NCI-H2107 (cell line): ENCODE data around the gene AJAP1.

ENCODE experiments used
- DNase-seq: peaks from one replicate; lab custom pipeline; 2025; lab: John Stamatoyannopoulos, UW

Gene AJAP1

DNA sequence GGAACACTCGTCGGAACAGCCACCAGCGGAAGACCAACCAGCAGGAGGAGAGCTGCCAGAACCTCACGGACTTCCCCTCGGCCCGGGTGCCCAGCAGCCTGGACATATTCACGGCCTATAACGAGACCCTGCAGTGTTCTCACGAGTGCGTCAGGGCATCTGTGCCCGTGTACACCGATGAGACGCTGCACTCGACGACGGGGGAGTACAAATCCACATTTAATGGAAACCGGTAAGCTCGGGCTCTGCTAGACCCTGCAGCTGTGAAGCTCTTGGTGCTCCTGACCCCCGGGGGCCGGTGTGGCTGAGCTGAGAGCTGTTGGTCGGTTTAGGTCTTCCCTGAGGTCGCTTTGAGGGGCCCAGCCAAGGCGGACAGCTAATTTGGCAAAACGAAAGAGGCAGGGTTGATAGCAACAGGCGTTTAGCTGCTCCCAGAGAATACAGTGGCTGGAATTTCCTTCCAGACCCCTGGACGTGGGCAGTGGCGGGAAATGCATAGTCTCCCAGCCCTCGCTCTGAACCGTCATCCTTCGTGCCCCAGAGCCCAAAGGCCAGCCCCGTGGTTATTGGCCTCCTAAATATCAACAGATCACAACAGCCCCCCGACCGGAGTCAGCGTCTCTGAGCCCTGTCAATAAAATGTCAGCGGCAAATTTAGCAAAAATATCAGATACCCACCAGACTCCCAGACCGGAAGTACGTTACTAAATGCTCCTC, 118.0 kb downstream of the AJAP1 start:
- no peak for DNase-seq

DNA sequence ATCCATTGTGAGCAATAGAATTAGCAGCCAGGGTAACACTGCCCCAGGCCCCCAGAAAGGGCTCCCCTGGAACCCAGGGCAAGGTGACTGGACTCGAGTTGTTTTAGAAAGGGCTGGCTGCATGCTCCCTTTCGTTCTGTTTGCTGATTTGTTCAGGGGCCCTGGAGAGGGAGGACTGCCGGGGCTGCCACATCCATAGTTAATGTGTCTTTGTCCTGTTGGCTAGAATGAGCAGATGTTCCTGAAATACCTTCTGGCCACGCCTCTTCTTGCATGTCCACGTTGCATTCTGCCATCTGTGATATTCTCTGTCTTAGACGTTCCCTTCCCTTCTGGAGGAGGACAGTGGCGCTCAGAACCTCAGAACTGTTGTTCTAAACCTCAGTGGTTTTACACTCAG, 118.8 kb downstream of the AJAP1 start:
- DNase-seq, result no peak

DNA sequence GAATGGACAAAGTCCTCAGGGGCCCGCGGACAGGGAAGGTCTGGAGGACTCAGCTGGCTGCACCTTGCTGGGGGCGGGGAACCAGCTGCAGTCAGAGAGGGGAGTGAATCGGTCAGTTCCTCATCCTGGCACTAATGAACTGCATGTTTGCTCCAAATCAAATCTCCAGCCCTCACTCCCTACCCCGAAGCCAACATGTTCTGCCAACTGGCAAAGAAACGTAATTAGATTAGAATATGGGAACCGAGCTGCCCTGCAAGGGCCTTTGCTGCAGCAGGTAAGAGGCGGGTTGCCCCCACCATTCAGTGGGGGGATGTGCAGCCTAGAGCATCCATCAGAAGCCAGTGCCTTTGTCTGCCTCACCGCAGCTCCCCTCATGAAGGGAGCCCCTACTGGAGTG, 121.1 kb downstream of the AJAP1 start:
- no peak for DNase-seq

DNA sequence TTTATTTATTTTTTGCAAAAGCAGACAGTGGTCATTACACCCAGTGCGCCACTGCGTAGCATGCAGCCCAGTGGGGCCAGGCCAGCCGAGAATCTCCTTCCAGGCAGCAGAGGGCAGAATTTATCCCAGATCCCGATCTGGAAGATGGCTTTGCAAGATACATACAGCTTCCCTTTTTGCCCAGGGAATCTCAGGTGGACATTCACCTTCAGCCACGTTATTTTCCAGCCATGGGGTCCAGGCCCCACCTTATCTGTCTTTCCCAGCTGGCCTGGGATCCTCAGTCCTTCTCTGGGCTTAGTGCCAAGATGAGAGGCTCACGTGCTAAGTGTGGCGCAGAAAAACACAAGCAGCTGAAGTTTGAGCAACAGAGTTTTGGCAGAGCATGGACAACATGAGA, 123.6 kb downstream of the AJAP1 start:
- no peak for DNase-seq

DNA sequence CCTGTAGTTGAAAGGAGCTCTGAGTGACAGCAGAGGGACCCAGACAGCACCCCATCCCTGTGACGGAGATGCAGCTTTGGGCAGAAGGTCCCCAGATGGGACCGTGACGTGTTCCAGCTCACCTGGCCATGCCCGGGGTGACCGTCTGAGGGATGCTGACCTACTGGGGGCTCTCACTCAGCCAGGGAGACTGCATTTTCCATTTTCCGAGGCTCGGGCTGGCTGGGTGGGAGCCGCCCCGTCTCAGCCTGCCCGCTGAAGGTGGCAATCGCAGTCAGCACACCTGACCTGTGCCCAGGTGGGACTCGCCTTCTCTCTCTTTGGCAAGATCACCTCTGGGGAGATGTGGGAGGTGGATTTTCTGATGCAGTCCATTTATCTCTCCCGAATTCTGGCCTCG, 127.2 kb downstream of the AJAP1 start:
- DNase-seq, result no peak

DNA sequence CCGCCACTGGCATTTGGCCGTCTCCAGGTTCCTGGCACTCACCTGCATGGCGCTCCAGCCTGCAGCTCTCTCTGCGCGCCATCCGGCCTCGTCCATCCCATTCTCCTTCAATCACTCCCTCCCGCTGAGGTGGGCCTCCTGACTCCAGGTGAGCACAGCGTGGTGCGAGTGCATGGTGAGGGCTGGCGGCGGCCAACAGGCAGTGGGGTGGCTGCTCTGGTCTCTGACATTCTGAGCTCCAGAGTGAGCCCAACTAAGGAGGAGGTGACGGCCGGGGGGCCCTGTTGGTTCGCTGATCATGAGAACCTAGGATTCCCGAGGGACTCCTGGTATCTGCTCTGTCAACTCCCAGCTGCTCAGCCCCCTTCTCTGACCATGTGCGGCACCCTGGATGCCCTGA, 130.4 kb downstream of the AJAP1 start:
- no peak for DNase-seq

DNA sequence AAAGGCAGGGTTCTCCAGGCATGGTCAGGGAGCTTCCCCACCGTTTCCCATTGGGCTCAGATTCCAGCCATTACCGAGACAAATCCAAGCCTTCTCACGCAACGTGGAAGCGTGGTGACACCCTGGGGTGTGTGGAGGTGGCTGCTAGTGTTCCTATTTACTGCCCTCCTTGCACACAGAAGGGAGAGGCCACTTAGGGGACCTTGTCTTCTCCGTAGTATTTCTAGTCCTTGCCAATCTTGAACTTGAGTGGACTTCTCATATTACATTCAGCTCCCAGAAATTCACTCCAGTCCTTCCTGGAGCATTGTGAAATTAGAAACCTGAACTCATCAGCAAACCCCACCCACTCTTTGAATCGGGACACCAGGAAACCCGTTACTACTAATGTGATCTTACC, 131.6 kb downstream of the AJAP1 start:
- DNase-seq, result no peak

DNA sequence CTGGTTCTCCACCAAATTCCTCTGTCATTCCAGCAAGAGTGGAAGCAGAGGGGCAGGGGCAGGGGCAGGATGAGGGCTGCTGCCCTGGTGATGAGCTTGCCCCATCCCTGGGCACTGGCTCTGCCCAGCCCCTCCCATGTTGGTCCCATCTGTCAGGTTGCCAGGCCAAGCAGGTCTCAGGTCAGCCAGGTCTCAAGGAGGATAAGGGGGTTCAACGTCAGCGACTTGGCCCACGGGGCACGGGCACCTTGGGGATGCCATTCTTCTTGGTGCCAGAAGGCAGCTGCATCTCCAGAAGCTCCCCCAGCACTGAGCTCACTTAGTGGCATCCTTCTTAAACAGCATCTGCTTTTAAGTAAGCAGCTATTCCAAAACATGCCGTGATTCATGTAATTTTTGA, 133.1 kb downstream of the AJAP1 start:
- no peak for DNase-seq

DNA sequence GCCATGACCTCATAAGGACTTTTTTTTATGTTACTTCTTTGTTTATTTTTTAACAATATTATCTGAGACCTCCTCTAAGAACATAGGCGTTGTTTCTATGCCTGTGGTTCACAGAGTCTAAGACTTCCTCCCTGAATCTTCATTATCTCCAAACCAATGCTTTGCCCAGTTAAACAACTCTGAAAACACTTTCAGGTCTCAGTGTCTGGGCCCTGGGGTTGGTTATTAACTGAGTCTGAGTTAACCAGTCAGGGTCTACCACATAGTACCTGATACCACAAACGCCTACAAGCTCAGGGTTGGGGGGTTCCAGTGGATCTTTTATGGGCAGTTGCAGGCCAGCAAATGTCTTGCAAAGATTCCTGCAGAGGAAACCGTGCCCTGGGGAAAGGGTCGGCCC, 138.2 kb downstream of the AJAP1 start:
- no peak for DNase-seq

DNA sequence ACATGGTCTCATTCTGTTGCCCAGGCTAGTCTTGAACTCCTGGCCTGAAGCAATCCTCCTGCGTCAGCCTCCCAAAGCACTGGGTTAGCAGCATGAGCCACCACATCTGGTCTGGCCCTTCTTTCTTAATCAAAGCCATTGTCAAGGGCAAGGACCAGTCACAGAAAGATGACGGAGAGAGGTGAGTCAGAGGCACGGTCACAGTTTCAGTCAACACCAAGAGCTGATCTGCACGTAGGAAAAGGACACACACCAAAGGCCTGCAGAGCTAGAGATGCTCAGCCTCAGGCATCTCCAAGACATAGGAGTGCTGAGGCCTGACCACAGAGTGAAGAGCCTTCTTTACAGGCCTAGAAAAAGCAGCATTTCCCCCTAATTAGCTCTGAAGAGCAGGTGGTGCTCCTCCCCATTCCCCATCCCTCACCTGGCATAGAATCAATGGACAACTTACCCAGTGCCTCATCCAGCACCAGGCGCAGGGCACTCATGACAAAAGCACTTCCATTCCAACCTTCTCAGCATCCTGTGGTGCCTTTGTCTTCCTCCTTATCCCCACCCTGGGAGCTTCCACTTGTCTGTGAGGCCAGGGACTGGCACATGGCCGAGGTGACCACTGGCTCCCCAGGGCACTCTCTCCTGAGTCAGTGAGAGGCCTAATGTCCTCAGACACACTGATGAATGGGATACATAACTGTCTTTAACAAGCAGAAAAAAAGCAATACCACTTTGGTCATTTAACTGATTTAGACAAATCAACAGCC, 139.8 kb downstream of the AJAP1 start:
- no peak for DNase-seq

DNA sequence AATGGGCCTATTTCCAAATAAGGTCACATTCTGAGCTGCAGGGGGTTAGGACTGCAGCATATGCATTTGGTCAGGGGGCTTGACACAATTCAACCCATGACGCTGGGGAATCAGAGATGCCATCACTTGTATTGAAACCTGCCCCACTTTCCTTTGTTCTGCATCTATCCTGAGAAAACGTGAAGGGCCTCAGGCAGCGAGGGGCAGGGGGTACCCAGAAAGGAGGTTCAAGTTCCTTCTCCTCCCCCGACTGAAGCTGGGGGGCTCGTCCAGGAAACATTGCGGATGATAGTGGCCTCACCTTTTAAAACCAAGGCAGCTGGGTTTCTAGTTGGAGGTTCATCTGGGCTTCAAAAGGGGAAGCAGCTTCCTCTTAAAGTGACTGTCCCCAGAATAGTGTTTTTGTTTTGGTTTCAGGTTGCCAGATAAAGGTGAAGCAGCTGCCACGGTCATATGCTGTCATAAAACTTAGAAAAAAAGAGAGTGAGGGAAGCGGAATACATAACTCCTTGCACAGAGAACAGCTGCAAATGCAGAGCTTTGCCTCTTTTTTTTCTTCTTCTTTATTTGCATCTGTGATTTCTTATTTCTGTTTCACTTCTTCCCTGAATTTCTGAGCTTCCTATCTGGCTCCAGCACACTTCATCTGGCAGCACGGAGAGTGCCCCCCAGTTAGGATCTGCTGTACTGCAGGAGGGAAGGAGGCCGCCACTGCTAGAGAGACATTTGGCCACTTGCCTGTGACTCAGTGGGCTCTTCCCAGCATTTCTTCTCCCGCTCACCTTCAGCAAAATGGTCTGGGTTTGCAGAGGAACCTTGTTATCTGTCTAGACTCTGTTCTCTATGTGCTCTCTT, 142.0 kb downstream of the AJAP1 start:
- no peak for DNase-seq

DNA sequence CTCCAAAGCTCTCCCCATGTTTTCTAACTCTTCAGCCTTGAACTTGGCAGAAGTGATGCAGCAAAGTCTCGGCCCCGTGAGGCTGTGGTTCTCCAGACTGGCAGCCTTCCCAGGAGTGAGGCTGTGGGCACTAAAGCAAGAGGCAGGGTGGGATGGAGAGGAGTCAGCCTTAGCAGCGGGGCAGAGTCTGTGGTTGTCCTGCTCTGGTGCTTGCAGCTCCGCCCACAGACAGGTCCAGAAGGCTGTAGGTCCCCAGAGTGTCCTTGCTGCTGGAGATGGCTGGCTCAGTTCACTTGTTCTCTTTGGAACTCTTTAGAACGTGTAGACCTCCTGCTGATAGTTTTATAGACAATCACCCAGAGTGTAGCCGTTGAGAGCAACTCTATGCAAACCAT, 142.6 kb downstream of the AJAP1 start:
- DNase-seq, result no peak

DNA sequence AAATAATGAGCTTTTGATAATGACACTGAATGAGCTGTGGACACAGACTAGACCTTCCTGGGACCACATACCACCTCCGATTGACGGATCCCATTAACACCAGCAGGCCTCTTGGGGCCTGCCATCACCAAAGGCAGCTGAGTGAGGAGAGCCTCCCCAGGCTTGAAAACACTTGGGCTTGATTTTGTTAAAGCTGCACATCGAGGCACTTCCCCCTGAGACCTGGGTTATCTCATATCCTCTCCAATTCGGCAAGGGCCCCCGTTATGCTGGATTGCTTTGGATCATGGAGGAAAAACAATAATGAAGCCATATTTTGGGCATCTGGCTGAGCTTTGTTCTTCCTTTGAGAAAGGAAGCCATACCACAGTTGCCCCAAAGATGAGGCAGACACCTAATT, 143.0 kb downstream of the AJAP1 start:
- no peak for DNase-seq

DNA sequence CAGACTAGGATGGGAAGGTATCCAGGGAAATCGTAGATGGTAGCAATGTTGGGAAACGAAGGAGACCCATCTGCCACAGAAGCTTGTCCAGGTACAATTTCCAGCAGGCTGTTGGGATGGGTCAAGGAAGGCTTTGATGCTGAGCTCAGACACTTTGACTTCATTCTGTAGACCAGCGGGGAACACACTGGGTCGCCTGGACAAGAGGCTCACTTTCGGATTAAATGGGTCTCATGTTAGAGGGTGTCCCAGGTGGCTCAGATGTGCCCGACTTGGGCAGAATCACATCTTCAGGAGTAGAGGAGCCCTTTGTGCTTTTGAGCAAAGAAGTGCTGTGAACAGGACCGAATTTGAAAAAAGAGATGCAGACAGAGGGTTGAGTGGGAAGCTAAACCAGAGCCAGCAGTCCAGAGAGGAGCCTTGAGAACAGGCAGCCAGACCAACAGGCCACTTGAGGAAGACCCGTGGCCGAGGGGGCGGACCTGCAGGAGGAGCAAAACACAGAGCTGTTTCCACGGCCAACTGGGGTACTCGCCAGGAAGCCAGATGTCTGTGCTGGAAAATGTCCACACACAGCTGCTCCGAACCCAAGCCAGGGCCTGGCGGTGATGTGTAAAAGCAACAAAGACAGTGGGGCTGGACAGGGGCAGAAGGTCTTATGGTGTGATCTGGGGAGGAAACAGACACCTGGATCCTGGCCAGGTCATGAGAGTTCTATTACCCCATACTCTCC, 146.9 kb downstream of the AJAP1 start:
- no peak for DNase-seq

DNA sequence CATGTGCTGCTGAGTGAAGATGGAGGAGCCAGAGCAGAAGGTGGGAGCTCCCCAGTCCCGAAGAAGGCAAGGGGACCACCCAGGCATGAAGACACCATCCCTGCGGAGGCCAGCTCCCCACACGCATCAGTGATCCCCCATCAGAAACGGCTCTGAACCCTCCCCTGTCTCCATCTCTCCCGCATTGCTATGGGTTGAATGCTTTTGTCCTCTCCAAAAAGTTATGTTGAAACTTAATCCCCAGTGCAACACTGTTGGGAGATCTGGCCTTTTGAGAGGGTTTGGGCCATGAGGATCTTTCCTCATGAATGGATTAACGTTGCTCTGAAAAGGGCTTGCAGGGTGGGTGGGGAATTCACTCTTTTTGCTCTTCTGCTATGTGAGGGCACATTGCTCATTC, 147.6 kb downstream of the AJAP1 start:
- DNase-seq, result no peak

DNA sequence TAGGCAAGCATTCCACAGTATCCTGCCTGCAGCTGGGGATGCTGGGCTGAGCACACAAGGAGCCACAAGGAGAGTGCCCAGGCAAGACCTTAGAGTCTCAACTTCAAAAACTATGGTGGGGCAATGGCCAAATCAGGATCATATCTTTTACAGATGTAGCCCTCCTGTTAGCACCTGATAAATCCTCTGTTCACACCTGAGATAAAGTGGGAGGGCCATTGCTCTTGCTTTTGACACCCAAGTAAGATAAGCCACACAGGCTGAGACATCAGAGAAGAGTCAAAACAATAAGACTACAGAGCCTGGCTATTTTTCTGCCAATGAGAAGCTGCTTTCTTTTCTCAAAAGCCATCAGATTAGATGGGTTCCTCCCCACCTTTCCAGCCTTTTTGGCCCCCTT, 148.9 kb downstream of the AJAP1 start:
- no peak for DNase-seq

DNA sequence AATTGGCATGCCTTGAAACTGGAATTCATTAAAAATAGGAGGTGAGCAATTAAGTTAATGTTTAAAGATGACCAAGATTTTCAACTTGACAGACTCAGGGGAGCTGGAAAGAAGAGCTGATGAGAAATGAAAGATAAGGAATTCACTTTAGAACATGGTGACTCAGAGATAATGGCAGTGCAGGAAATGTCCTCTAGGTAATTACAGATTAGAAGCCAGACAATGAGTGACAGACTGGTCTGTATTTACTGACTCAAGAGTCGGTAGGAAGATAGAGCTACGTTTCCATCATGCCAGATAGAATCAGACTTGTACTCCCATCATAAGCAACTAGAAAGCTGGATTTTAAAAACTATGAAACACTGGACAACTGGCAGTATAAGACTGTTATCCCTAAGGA, 151.6 kb downstream of the AJAP1 start:
- no peak for DNase-seq

DNA sequence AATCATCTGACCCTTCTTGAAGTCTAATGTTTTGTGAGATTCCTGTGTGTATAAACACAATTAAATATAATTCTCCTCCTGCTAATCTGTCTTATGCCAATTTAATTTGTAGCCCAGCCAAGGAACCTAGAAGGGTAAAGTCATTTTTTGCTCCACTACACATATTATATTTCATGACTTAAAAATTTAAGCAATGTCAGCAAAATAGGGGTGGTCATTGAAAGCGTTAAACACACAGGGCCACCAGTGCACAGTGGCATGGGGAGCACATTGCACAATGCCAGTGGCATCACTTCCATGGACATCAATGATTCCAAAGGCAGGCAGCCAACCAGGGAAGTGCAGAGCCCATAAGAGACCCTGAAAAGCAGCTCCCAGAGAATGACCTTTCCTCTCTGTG, 166.1 kb downstream of the AJAP1 start:
- DNase-seq, result no peak

DNA sequence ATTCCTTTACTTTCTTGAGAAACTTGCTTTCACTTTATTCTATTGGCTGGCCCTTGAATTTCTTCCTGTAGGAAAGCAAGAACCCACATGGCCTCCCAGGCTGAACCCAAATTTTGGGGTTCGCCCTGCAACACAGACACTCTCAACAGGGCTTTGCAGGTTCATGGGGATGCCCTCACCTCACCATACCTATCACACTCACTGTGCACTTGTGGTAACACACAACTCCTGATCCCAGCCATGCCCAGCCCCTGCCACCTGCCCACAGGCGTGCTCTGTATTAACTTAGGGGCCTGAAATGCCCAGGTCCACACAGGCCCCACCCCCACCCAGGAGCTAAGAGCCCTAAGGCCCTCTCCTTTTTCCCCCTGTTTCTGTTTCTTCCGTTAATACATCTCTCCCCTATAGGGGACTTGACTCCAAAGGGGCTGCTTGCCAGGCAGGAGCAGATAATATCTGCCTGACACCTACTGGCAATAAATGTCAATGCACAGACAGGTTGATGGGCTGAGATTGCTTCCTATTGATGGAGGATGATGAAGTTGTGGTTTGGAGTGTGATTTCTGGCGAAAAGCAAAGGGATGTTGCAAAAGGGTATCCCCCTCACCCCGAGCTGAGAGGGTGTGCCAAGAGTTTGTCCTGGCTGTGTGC, 171.5 kb downstream of the AJAP1 start:
- DNase-seq, result no peak

DNA sequence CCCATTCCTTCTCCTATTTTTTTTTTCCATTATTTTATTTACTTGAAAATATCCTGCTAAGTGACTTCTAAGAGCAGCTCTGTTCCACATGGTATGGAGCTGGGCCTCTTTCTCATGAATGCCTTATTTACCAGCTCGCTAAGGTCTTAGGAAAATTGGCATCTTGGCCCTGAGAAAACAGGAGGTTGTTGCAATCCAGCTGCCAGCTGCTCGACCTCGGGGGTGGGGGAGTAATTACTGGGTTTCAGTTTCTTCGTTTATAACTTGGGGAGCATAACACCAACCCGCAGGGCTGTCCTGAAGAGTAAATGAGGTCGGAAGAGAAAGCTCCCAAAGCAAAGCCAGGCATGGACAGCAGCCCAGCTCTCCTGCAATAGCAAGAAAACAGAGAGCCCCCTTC, 176.3 kb downstream of the AJAP1 start:
- DNase-seq, result no peak

DNA sequence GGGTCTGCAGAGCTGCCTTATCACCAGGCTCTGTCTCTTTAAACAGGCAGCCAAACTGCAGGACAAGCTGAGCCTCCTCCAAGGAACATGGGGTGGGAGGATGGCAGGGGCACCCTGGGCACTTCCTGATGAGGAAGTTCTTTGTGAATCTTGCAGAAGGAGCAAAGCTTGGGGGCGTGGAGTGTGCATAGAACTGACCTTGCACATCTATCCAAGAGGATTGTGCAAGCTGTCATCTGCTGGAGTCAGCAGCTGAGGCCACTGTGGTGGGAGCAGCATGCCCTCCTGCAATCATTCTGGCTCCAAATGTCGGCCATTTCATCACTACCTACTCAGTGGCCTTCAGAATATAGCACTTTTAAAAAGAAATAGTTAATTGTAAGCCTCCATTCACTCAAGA, 182.2 kb downstream of the AJAP1 start:
- no peak for DNase-seq
